GM18498 (cell line): ENCODE results near the gene COL6A2.
"Not testable (repeated sequence)": the region's sequence is repeated elsewhere in the genome, so short reads cannot be mapped to it uniquely, and the experiment has no call there.

ENCODE experiments used
- ATAC-seq: cut with Tn5 transposase; IDR thresholded peaks from one replicate; pipeline ENCODE4 v1.9.1; 2021; ENCODE audit warnings: mild to moderate bottlenecking, moderate library complexity; ENCODE audit not compliant: unreplicated experiment

Gene COL6A2

DNA sequence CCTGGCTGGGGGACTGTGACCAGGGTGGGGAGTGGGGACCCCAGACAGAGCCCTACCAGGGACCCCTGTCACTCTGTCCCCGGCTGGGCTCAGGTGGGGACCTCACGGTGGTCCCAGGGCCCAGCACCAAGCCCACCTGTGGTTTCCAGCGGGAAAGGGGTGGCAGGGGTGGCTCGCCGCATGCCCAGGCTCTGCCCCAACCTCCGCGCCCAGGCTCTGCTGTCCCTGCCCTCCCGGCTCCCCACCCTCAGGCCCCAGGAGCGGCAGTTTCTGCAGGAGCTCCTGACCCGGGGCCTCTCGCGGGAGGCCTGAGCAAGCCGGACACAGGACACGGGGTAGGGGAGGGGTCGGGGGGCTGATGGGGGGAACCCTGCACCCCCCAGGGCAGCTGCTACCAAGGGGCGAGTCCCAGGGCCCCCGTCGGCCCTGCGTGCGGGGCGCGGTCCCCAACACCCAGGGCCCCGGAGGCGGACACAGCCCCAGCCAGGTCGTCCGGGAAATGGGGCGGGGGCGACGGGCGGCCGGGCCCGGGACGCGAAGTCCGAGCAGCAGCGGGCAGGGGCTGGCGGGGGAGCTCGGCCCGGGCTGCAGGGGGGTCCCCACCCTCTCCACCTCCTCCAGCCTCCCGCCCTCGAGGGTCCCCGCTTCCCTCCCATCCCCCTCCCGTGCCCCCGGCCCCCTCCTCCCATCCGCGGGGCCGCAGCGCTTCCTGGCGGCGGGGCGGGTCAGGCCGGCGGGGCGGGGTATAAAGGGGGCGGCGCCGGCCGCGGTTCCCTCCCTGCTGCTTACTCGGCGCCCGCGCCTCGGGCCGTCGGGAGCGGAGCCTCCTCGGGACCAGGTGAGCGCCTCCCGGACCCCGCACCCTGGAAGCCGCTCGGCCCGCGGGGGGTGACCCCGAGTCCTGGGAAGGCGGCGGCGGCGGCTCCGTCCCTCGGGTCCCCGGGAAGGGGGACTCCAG lies at the start of gene COL6A2:
COL6A2 (plus strand) TSS at position 777 of the 958 bp plus-strand sequence.
- ATAC-seq, result no peak

DNA sequence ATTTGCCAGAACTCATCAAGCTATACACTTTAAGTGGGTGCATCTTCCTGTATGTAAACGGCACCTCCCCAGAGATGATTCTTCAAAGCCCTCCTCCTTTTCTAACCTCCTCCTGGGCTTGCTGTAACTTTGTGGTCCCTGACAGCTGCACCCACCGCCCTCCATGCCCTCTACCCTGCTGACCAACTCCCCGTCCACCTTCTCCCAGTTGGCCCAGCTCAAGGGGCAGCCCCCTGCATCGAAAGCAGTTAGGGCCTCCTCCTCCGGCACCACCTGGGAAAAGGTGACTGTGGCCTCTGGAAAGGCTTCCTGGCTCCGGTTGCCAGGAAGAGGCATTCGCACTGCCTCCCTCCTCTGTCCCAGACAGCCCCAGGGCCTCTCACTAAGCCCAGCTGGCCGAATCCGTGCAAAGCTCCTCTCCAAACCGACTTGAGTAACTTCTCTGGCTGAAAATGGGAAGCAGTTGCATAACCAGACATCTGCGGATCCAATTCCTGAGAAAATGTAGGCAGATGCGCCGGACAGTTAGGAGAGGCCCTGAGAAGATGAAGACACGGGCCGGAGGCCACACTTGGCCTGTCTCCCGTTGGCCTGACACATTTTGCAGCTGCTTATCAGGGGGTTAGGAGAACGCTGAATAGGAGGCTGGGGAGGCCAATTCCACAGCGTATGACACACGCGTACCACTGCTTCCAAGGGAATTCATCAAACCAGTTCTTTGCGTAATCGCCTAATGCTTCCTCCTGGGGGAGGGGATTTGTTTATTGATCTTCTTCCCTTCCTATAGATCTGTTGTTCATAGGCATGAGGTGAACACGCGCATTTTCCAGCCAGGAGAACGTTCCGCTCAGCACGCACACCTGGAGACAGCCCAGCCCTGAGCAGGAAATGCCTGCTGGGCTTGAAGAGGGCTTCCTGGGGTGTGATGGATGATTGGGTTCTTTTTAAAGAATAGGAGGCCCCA lies 48.7 kb upstream of the COL6A2 start:
- ATAC-seq, result no peak

DNA sequence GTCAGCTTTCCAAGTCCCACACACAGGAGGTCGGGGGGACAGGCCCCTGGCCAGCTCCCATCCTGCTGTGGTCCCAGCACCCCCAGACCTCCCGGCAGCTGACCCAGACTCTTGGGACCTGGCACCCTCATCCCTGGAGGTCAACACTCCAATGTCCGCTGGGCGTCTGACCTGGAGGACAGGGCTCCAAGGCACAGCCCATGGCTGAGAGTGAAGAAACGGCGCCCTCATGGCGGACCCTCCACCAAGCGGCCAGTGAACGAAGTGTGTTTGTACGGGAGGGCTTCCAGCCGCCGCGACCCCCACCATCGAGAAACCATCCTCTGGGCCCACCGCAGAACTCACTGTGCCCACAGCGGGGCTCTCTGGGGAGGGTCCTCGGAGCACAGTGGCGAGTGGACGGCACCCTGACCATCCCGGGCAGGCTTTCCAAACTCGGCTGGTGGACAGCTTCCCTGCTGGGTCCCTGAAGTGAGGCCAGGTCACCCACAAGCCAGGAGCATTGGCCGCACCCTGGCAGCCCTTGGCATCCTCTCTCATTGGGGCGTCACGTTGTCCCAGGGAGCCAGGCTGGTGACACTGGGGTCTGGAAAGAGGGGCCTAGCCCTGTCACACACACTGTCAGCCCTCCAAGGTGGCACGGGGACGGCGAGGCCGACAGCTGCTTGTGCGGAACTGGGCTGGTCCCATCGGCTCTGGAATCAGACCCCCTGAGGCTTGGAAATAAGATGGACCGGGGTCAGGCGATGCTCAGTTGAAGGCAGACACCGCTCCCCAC lies 47.8 kb upstream of the COL6A2 start:
- ATAC-seq, result no peak

DNA sequence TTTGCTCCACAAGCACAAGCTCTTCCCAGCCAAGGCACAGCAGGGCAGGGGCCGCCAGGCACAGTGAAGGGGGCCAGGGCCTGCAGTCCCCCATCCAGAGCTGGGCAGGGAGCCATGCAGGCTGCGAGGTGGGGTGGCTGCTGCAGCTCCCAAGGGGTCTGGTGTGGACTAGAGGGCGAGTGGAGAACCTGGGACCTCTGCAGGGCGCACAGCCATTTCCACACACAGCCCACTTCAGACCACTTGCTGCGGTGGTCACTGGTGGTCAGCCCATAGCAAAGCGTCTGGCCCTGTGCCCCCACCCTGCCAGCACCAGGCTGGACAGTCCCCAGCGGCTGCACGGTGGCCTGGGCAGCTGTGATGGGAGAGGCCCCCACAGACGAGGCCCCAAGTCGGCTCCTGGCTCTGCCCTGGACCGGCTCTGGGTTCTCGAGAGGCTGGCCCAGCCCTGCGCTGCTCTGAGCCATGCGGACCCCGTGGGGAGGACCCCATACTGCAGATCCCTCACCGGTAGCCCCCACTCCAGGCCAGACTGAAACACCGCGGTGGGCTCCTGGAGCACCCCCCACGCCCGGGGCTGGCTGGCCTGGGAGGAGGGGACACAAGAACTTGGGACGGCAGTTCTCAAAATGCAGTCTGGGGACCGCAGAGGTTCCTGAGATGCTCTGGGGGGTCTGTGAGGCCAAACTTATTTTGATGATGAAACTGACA lies 47.1 kb upstream of the COL6A2 start:
- ATAC-seq, result no peak

DNA sequence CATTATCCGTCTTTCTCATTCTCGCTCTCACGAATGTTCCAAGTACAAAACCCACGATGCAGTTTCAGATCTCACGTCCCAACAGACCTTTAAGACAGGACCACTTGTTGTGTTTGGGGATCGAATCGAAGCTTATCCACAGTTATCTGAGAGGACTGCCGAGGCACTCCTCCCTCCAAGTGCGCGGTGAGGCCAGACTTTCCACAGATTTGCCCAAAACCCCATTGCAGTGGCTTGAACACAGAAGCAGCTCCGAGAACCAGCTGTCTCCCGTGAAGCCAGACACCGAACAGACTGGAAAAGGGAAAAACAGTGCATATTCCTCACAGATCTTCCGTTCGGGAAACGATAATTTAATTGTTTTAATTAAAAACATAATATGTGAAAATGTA lies 46.5 kb upstream of the COL6A2 start:
- ATAC-seq, result no peak

DNA sequence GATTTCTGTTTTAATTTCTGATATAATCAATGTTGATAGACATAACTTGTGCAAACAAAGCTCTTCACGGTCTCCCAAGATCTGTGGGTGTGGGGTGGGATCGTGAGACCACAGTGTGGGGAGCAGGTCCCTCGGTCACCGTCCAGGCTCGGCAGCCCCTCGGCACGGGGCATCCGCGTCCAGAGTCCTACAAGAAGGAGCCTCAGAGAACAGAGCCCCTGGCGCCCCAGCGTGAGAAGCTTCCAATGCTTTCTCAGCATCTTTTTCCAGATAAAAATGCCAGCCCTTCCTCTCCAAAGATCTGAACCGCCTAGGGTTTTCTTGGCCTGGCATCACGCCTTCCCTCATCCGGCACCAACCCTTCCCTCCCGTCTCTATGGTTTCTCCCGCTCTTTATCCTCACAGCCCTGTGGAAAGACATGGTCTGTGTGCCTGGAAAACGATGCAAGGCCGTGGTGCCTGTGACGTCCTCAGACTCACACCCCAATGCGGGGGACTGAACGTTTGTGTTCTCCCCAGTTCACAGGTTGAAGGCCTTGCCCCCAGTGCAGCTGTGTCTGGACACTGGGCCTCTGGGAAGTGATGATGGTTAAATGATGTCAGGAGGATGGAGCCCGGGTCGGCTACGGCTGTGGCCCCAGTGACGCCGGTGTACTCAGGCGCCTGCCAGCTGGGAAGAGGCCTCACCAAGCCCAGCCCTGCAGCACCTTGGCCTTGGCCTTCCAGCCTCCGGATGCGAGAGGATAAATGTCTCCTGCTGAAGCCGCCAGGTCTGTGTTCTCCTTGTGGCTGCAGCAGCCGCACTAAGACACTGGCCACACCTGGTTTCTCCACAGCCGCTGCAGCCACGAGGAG lies 45.9 kb upstream of the COL6A2 start:
- no peak for ATAC-seq

DNA sequence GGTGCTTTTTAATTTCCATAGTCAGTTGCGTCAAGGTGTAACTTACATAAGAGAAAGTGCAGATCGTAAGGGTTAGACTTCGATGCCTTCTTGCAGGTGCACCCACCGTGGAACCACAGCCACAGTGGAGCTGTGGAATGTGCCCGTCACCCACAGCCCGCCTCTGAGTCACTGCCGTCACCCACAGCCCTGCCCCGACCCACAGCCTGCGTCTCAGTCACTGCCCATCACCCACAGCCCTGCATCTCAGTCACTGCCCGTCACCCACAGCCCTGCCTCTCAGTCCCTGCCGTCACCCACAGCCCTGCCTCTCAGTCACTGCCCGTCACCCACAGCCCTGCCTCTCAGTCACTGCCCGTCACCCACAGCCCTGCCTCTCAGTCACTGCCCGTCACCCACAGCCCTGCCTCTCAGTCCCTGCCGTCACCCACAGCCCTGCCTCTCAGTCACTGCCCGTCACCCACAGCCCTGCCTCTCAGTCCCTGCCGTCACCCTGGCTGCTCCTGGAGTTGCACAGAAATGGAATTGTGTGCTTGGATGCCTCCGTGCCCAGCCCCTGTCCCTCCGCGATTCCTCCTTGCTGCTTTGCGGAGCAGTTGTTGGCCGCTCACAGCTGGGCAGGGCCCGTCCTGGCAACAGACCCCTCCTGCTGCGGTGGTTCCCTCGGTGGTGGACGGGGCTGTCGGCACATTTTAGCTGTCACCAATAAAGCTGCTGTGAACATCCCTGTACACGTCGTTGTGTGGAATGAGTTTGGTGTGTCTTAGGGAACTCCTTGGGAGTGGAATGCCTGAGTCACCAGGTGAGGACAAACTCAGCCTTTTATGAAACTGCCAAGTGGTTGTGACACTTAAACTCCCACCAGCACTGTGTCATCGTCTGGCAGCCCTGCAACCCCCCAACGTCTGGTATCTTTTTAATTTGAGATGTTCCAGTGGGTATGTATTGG lies 44.9 kb upstream of the COL6A2 start:
- no peak for ATAC-seq

DNA sequence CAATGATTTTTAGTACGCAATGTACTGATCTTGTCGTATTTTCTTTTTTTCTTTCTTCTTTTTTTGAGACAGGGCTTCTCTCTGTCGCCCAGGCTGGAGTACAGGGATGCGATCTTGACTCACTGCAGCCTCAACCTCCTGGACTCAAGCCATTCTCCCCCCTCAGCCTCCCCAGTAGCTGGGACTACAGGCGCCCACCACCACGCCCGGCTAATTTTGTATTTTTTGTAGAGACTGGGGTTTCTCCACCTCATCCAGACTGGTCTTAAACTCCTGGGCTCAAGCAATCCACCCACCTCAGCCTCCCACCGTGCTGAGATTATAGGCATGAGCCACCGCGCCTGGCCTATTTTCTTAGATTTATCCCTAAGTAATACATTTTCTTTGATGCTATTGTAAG lies 43.9 kb upstream of the COL6A2 start:
- no peak for ATAC-seq

DNA sequence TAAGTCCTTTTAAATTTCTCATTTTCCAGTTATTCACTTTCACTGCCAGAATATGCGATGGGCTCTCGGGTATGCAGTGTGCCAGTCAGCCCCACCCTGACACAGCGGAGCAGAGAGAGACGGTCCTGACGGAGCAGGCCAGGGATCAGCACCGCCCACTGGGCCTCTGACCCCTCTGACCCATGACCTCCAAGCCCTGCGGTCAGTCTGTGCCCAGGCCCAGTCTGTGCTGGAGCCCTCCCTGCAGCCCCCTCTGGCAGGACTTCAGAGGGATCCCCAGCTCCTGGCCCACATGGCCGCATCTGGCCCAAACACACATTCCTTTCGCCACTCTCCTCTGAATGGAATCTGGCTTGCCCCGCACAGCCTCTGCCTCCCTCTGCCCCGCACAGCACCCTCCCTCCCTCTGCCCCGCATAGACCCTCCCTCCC lies 43.4 kb upstream of the COL6A2 start:
- ATAC-seq, result no peak

DNA sequence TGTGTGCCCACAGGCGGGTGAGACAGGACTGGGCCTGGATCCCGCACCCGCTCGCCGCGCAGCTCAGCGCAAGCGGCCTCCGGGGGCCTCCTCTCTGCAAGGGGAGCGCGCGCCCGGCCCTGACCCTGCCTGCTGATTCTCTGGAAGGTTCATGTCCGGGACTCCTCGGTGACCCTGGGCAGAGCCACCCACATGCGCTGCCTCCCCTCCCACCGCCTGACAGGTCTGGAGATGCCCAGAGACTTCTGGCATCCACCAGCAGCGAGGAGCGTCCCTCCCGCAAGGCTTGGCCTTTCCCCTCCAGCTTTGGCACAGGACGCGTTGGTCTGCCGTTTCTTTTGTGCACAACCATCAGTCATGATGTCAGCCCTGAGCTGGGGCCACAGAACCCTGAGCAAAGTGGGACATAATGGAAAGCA lies 42.0 kb upstream of the COL6A2 start:
- no peak for ATAC-seq

DNA sequence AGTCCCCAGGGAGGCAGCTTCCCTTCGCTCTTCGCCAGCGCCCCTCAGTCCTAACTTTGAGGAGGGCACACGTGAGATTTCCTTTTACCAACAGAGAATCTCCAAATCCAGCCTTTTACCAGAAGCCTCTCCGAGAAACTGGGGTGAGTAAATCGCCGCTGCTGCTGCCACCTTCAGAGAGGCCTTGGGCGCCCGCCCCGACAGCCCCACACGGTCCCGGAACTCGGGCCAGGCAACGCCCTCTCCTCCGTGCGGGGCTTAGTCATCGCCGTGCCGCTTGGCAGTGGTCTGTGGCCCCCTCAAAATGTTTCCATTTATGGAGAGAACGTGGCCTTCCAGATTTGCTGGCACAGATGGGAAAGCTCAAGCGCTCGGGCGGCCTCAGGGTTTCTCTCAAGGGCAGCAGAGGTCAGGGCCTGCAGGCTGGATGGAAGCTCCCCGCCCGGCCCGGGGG lies 41.4 kb upstream of the COL6A2 start:
- no peak for ATAC-seq

DNA sequence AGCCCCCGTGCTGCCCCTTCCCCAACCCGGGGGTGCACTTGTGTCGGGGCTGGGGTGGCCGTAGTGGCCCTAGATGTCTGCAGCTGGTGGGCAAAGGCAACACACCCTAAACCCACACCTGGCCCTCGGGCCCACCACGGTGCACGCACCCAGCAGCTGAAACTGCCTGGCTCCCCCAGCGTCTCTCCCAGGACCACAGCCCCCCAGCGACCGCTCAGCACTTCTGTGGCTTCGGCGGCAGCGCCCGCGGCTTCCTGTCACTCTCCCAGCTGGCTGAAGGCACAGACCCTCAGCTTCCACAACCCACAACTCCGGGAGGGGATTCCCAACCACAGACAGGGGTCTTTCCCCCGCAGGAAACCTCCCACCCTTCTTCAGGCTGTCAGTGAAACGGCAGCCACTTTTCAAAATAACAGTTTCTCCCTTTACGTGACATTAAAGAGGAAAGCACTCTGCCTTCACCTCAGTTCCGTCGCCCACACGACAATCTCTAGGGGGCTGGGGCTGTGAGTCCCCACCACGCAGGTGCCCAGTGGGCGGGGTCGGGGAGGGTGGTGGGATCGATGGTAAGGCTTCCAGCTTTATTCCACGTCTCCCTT lies 40.7 kb upstream of the COL6A2 start:
- ATAC-seq, result no peak

DNA sequence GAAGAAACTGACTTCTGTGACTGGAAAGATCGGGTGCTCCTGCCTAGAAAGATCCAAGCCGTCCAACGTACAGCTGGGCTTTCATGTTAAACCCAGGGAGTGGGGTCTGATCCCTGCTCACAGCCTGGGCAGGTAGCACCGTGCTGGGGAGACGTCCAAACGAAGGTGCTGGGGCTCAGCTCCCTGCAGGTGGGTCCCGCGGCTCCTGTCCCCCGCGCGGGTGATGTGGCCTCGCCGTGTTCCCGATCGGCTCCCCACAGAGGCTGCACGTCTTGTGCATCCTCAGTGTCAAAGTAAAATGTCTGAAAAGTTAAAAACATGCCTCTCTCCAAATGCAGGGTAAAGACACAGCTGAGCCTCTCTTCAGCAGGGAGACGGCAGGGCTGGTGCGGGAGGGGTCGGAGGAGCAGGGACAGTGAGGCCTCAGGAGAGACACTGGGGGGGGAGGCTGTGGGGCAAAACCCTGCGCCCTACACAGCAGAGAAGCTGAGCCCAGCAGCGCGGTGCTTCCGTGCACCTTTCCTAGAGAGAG lies 40.1 kb upstream of the COL6A2 start:
- ATAC-seq, result no peak

DNA sequence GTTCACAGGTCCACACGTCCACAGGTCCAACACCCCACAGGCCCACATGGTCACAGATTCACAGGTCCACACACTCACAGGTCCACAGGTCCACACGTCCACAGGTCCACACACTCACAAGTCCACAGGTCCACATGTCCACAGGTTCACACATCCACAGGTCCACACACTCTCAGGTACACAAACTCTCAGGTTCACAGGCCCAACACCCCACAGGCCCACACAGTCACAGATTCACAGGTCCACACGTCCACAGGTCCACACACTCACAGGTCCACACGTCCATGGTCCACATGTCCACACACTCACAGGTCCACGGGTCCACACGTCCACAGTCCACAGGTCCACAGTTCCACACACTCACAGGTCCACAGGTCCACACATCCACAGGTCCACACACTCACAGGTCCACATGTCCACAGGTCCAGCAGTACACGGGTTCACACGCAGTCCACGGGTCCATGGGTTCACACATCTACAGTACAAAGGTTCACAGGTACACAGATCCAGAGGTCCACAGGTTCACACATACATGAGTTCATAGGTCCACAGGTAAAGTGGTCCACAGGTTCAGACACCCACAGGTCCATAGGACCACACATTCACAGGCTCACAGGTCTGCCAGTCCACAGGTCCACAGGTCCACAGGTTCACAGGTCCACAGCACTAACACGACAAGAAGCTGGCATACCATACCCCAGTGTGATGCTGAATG lies 39.3 kb upstream of the COL6A2 start:
- ATAC-seq, result no peak

DNA sequence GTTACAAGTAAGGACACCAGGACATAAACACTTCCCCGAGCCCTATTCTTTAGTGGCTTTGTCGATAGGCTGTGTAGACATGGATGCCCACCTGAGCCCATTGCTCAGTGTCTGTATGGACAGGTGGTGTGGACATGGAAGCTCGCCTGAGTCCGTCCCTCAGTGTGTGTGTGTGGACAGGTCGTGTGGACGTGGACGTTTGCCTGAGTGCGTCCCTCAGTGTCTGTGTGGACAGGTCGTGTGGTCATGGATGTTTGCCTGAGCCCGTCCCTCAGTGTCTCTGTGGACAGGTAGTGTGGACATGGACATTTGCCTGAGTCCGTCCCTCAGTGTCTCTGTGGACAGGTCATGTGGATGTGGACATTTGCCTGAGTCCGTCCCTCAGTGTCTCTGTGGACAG lies 38.7 kb upstream of the COL6A2 start:
- ATAC-seq, result no peak

DNA sequence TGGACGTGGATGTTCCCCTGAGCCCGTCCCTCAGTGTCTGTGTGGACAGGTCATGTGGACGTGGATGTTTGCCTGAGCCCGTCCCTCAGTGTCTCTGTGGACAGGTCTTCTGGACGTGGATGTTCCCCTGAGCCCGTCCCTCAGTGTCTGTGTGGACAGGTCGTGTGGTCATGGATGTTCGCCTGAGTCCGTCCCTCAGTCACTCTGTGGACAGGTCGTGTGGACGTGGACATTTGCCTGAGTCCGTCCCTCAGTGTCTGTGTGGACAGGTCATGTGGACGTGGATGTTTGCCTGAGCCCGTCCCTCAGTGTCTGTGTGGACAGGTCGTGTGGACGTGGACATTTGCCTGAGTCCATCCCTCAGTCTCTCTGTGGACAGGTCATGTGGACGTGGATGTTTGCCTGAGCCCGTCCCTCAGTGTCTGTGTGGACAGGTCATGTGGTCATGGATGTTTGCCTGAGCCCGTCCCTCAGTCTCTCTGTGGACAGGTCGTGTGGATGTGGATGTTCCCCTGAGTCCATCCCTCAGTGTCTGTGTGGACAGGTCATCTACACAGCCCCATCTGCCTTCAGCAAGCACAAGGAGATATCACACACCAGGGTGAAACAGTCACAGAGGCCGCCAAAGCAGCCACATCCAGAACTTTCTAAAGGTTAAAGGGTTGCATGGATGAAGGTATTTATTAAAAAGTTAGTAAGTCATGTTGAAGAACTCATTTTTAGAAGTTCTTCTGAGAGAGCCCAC lies 38.0 kb upstream of the COL6A2 start:
- not testable (repeated sequence) for ATAC-seq
